M059J (cell line): Measurements from ENCODE around the gene ANTXR1. TPM values are rescaled to one million over a fixed set of nuclear protein-coding genes. Genes with fewer than 3 reads are reported as not detected.

Experiments used
- DNase-seq: peaks from one replicate; pipeline ENCODE4 v3.0.0-alpha.2; 2012; ENCODE audit warnings: low read depth
- total RNA-seq: library from RNA; depleted of rRNA; stranded (reverse); fragments of >200 nt; shearing (Covaris generic); gene quantifications from 2 replicates; pipeline ENCODE4 v1.2.3, GENCODE V29; 2014

The ANTXR1 gene
- total RNA-seq, 1 experiment from 2014 or later = 38.6 TPM

DNA sequence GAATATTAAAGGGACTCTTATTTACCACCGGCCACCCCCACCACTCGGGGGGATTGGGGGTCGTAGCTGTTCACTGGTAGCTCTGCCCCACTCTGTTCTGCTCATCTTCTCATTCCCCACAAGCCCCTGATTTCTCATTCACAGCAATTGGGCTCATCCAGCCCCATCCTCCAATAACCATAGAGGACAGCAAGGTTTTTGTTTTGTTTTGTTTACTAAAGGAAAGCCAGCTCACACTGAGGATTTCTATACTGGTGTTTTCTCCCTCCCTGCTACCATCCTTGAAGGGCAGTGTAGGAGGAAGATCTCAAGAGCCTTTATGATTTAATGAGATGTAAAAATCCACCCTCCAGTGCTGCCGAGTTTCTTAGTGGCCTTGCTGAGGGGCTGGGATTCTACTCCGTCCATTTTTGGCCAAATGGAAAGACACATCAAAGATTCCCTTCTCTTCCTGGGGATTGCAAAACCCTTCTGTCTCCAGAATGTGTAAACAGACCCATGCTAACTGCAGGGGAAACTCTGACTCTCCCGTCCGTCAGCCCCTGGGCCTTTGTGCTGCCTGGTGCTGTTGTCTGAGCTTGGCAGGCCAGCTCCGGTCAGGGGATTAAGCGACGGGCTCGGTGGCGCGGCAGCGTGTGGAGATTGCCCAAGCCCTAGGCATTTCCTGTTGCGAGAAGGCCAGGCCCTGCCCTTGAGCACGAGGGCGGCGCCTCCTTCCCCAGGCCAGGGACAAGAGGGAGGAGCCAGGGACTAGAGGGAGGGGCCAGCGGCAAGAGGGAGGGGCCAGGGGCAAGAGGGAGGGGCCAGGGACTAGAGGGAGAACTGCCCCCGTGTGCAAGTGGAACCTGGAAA is 165.0 kb downstream of the ANTXR1 start:
- peak; percentile 83 for DNase-seq

DNA sequence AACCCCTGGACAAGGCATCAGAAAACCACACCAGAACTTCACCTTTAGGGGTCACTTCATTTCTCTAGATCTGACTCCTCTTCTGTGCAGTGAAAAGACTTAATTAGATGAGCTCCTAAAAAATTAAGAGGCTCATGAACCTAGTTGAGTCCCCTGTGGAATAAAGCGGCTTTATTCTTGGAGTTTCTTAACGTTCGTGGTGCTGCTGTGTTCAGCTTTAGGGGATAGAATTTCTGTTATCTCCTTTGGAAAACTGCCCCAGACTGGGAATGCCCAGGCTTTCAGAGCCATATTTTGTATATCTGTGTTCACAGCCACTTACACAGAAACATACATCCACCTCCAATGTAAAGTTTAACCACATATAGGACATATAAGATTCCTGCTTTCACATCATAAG is 165.8 kb downstream of the ANTXR1 start:
- DNase-seq = no peak

DNA sequence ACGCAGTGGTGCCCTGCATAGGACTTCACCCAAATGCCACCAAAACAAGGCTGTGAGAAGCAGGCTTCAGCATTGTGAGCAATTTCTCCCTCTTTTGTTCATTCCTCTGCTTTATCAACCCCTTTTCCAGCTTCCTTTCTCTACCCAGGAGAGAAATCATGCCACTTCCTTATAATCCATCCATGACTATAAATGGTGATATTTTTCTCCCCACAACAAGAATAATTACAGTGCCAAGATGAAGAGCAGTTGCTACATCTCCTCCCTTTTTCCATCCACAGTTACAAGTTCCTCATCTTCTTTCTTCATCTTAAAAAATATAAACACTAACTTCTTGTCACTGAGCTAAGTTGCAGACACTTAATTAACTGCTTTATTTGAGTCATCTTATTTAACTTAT is 167.2 kb downstream of the ANTXR1 start:
- no peak for DNase-seq

DNA sequence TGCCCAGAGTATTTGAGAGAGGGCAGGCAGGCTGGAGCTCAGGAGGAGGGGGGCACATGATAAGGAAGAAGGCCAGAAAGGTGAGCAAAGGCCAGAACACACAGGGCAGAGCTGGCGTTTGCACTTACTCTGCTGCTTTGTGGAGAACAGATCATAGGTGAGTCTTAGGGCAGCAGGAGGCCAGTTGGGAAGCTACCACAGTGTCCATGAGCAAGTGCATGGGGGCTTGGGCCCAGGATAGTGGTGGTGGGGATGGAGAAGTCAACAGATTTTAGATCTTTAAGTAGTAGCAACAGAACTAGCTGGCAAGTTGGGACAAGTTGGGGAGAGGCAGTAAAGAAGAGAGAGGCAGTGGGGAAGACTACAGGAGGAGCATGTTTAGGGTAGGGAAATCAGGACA is 168.0 kb downstream of the ANTXR1 start:
- no peak for DNase-seq

DNA sequence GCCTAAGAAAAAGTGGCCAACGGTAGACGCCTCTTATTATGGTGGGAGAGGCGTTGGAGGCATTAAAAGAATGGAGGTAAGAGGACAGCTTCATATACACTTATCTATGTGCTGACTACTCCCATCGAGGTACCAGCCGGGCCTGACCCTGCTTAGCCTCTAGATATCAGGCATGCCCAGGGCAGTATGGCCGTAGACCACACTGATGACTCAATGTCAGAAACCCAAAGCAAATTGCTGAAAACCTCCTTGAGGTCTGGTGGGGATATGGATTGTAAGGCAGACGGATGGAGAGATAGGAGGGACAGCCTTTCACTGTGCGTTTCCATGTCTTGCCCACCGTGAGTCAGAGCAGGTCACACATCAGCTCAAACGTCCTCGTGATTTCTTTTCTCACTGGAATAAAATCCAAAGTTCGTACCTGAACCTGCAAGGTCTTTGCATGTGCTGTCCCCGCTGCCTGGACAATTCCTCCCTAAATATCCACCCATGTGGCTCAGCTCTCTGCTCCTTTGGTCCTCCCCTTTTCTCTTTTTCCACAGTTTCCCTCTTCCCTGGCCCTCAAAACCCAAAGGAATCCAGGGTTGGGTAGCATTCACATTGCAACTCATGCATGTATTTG is 168.9 kb downstream of the ANTXR1 start:
- peak; percentile 96 for DNase-seq

DNA sequence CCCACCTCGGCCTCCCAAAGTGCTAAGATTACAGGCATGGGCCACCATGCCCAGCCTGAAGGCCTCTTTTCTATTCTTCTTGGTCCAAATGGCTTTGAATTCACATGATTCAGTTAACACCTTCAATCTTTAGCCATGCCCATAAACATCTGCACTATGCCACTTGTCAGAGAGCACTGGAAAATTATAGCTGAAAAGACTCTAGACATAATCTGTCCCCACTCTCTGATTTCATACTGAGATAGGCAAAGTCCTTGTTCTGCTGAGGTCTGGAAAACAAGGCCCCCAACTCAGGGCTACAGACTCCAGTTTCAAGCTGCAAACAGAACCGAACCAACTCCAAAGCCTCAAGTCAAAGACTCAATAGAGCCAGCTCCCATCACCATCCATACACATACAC is 170.7 kb downstream of the ANTXR1 start:
- no peak for DNase-seq

DNA sequence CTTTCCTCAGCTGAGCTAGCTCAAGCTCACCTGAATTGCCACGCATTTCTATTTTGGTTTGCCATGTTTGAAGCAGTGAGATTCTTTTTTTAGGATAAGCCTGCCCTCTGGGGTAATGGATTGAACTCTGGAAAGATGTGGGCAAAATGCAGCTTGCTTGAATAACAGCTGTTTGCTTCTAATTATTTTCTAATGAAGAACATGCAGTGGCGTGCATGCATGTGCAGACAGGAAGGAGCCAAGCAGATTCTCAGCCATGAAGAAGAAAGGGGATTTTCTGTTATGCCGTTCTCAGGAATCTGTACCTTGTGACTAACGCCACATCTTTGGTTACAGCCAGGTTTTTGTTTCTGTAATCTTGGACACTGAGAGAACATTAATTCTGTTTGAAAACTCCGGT is 171.2 kb downstream of the ANTXR1 start:
- DNase-seq = no peak

DNA sequence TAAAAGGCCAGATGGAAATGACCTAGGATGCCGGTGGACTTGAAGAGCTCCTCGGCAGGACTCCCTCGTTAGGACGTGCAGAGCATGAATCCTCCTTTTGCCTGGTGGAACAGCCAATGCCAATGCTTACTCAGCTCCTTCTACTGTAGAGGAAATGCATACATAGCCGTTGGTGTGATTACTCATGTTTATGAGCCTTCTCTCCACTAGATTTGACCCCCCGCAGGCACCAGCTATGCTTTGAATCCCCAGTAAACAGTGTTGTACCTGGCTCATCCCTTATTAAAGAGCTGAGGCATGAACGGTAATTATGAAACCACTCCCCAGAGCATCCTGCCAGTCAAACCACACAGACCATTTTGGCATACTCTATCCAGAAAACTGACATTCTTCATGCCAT is 172.8 kb downstream of the ANTXR1 start:
- peak; percentile 95 for DNase-seq

DNA sequence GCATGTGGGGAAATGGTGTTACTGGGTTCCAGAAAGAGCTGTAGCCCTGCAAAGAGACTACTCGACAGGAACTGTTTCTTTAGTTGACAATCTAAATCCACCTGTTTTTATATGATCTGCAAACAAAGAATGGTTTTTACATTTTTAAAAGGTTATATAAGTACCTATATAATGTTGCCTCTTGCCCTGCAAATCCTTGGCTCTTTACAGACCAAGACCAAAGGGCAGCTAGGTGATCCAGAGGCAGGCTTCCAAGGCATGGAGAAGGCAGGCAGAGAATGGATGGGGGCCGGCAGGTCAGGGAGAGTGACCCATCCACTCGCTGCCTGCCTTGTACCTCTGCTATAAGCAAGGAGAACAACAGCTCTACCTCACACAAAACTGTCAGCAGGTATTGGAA is 173.6 kb downstream of the ANTXR1 start:
- DNase-seq = no peak

DNA sequence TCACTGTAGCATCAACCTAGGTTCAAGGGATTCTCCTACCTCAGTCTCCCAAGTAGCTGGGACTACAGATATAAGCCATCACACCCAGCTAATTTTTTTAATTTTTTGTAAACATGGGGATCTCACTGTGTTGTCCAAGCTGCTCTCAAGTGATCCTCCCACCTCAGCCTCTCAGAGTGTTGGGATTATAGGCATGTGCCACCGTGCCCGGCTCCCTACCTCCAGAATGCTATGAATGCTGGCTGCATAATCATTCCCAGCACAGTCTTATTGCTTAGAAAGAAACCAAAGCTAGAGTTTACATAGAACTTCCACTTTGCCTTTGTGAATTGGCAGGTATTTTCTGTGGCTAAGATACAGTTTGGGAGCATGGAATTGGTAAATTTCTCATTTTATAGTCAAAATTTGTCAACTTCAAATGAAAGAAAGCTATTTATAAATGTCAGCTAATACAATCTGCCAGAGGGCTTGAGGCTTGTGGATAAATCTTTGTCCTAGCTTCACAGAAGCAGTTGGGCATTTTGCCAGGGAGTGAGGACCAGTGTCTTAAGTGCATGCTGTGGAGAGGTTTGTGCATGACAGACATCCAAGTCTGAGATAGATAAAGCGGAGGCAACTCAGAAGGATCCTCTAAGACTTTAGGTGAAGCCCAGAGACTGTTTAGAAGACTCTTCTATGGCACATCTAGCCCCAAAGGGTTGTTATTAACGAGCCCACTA is 175.4 kb downstream of the ANTXR1 start:
- no peak for DNase-seq

DNA sequence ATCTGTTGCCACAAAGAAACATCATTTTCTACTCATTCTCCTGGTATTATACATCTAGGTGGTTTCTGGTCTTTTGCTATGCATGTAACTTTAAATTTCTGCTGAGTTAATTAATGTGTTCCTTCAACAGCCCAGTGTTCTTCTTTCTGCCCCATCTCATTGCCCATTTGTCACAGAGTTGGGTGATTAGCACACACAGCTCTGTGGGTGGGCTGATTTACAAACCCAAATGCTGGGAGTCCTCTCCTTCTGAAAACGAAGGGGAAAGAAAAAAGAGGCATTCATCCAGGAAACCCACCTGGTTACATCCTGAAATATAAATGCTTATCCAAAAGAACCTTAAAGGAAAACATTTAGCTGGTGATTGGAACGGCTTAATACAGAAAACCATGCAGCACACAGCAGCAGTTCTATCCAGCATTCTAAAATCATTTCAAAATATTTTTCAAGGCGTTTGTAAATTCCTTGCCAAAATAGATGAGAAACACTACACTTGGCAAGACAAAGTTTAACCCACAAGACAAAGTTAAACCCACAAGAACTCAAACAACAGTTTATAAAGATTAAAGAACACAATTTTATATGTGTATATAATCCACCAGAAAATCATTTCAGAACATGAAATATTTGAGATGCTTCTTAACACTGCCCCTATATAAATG is 177.9 kb downstream of the ANTXR1 start:
- no peak for DNase-seq

DNA sequence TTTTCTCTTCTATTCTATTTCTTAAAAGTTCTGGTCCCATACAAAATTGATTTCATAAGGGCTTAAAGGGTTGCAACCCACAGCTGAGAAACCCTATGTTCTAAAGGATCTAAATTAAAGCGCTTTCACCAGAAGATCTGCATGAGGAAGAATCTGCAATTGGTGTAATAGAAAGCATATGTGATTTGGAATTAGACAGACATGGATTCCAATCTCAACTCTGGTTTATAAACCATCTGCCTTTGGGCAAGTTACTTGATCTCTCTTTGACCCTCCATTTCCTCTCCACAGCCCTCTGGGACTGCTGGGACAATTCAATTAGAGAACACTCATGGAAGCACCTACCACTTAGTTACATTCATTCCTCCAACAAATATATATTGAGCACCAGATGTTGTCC is 178.7 kb downstream of the ANTXR1 start:
- no peak for DNase-seq

DNA sequence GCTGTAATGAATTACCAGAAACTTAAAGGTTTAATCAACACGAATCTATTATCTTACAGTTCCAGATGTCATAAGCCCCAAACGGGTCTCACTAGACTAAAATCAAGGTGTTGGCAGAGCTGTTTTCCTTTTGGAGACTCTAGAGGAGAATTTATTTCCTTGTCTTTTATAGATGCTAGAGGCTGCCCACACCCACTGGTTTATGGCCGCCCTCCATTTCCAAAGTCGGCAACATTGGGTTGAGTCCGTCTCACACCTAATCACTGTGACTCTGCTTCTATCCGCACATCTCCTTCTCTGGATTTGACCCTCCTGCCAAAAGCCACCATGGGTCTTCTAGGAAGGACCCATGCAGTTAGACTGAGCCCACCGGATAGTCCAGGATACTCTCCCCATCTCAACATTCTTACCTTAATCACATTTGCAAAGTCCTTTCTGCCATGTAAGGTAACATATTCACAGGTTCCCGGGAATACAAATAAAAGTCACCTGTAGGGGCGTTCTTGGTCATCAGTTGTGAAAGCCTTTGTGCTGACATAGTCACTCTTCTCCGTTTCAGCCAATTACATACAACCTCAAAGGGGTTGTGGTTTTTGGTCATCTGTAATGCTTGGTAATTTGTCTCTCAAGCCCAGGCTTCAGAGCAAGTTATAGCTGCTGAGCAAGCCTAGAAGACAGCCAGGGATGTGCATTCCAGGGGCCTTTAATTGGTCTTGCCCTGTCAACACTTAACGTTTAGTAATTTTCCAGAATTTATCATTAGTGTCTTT is 179.4 kb downstream of the ANTXR1 start:
- peak; percentile 45 for DNase-seq

DNA sequence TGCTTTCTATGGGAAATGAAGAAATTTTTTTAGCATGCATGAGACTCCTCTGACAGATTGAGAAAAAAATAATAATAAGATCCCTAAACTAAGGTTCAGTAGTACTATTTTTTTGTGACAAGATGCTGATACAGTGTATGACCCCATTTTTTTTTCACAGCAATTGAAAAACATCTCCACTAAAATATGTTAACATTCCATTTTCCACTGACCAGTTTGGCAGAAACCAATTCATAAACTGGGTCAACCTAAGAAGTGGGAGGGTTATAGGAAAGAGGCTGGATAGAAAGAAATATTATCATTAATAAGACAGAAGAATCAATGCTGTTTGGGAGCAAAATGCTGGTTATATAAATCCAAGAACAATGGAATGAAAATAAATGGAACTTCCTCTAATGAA is 182.7 kb downstream of the ANTXR1 start:
- no peak for DNase-seq

DNA sequence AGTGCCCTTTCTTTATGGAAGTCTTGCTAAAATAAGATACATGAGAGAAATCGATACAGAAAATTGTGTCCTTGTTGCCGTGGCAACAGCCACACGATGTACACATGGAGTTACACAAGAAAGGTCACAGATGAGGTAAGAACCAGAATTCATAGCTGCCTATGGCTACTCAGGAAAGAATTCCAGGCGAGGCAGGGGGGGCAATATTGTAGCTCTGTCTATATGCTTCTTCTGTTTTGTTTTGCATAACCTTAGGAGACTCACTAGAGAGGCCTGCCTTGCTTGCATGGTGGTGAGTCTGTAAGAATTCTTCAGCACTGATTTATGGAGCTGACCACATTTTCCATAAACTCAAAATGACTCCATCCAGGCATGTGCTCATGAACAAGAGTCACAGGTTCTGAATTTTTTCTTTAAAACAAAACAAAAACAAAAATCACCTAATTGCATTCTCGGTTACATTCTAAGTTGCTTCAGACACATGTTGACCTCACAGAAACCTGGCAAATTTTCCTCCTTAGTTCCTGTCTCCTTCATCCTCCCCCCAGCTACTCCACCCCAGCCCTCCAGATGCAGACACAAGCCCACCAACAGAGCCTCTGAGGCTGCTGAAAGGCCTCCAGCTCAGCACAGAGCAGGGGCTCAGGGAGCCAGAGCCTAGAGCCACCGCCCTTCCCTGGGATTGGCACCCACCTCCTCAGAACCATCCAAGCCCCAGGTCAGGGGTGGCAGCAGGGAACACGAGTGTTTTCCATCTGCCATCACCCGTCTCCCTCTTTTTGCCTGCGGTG is 183.5 kb downstream of the ANTXR1 start:
- peak; percentile 89 for DNase-seq

DNA sequence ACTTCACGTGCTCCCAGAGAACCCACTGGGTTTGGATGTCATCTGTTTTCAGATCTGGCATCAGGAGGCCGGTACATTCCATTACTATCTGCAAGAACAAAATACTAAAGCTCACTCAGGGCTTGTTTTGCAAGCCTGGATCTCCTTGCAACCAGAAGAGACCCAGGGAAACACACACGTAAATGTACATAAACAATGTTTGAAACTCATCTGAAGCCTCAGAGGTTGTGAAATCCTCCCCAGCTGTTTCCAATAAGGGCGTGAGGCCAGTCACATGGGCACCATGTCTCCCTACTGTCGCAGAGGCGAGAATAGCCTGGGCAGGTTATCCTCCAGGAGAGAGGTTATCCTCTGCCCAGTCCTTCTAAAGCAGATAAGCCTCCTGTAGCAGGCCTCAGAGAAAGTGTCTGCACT is 187.1 kb downstream of the ANTXR1 start:
- no peak for DNase-seq

DNA sequence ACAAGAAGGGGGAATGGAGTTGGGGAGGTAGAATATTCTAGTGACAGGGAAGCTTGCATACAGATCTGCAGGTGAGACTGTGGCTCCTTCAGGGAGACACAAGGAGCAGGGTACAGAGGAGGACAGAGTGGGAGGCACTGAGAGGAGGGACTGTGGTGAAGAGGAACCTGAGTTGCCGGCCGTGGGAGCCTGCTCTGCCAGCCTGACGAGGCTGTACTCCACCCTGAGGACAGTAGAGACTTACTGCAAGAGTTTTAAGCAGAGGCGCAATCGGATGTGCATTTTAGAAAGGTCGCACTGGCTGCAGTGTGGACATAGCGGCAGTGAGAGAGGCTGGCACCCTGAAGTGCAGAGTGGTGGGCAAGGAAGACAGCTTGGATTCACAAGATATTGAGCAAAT is 188.3 kb downstream of the ANTXR1 start:
- DNase-seq = no peak

DNA sequence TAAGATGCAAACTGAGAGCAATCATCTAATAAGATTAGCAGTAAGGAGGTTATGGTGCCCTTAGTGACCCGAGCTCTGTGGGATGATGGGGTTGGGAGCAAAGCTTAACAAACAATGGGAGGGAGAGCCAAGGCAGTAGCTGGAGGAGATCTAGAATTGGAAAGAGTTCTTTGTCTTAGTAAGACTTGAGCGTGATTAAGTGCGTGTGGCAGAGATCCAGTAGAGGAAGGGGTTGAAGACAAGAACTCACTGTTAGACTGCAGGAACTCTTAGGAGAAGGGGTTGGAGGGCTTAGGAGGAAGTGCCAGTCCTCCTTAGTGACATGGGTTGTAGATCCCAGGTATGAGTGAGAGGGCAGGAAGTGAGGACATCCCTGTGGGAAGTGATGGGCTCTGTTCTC is 189.3 kb downstream of the ANTXR1 start:
- no peak for DNase-seq

DNA sequence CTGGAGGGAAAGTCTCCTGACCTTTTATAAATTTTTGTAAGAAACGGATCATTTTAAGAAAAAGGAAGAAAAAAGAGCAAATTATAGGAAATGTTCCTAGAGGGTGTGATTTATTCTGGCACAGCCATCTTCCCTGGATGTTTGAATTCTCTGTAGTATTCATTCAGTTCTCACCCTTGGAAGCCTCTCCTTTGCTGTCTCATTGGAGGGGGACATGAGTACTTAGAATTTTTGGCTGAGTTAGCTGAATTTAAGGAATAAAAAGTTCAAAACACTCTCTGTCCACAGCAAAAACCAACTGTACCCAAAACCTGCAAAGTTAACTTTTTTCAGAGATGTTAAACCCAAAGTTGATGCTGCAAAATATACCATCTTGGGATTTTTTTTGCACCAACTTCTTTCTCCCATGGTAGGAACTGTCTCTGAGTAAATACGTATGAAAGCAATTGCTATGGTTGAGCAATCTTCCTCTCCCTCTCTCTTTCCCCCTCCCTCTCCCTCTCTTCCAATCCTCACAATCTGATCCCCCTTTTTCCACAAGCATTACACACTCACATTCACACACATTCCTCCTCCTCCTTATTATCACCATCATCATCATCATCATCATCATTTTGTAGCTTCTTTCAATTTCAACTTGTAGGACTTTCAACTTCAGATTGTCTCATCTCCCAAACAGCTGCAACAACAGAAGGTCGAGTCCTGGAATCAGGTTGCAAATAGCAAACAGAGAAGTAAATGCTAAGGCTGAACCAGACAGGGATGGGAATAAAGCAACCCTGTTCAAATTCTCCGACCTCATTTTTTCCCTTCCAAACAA is 190.4 kb downstream of the ANTXR1 start:
- no peak for DNase-seq

DNA sequence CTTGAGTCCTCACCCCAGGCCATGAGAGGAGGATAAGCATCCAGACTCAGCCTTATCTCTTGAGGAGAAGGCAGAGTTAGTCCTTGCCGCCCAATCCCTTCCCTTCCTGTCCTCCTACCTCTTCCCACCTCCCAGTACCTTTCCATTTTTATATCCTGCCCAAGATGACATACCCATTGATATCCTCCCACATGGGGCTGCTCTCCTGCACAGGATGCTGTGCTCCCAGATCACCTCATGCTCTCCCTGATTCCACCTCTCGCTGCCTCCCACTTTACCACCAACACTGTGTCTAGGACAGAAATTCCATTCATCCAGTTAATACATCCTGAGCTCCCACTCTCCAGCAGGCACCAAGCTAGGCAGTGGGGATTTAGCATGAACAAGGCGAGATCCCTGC is 191.7 kb downstream of the ANTXR1 start:
- no peak for DNase-seq
